ENCODE results near the gene KIF18B.

GRCh38 chr17:44977065-44977464 lies 29.5 kb upstream of the KIF18B start:
- no peak for TF ChIP-seq CTCF (IDR thresholded peaks at IDR 0.05)
- TF ChIP-seq EZH2 (IDR thresholded peaks at IDR 0.05; ENCODE audit: borderline replicate concordance, insufficient read depth, low read depth, low read length, poor library complexity, severe bottlenecking) = no peak
